ENCODE measurements around the gene MYO3B. TPM values are rescaled to one million over a fixed set of nuclear protein-coding genes. Genes with fewer than 3 reads are reported as not detected.
"Not testable (repeated sequence)": the region's sequence is repeated elsewhere in the genome, so short reads cannot be mapped to it uniquely, and the experiment has no call there.

Gene MYO3B
- total RNA-seq, 1 donor, result under 0.01 TPM

DNA sequence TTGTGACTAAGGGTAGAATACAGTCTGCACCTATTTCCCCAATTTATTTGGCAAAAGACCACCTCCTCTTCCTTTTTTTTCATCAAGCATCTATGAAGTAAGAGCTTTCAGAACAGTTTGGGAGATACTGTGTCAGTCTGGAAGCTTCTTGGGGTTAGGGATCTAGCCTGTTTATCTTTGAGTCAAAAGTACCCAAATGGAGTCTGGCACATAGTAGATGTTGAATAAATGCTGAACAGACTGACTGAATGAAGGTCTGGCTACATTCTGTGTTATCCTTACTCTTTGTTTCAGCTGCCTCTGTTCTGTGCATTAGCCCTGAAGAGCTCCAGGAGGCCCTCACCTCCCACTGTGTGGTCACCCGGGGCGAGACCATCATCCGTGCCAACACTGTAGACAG is 223.2 kb downstream of the MYO3B start:
- DNase-seq (ENCODE audit: low read depth in 2 of 3, low spot score in 2 of 3), result no peak

DNA sequence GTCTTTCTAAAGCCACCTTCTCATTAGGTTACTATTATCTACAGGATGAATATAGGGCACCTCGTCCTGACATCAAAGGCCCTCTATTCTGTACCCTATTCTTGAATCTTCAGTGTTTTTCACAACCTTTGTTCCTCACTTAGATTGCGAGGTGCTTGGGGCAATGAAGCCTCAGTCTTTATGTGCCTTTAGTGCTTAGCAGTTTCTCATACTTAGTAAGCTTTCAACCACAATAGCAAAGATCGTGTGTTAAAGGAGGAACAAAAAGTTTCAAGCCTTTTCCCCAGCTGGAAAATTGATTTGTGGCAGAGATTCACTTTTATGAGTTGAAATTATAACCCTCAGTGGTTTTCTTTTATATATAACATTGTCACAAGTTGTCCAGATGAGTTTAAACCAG is 226.9 kb downstream of the MYO3B start:
- DNase-seq (ENCODE audit: low read depth in 2 of 3, low spot score in 2 of 3), result no peak

DNA sequence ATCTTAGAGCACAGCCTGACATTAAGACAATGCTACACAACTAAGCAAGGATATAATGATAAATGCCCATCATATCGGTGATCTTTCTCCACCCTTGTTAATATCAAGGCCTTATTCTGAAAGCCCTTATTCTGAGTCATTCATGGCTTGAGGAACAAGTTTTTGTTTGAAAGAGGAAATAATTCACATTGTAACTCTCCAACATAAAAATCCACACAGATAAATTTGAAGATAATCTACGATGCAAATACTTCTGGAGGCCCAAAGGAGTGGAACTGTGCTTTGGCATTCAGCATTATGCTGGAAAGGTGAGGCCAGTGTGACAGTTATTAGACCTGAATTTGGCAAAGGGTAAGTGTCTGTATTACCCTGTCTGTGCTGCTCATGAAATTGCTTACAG is 227.4 kb downstream of the MYO3B start:
- DNase-seq (ENCODE audit: low read depth in 2 of 3, low spot score in 2 of 3), result no peak

DNA sequence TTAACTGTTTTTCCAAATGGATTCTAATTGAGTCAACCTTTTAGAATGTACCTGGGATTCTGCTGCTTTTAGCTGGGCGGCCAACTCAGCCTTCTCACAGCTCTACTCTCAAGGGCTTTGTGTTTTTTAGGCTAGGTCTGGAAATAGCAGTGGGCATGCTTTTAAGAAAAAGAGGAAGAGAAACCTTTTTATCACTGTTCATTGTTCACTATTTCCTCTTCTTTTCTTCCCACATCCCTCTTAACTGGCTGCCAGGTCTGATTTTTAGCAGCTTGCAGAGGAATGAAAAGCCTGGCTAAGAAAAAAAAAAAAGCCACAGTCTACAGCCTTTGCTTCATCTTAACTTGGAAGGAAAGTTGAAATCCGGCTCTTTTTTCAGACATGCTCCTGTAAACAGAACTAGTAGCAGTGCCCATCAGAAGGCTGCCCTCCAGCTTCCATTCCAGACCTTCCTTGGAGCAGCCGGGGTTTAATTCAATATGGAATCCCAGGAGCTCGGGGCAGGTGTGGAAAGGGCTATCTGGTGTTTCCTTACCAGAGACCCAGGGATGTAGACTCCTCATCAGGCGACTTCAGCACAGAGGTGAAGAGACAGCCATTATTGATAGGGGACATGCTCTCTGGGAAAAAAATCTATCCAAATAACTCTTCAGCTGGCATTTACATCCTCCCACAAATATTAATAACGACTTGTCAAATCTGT is 230.7 kb downstream of the MYO3B start:
- peak in 1 of 3 donors; percentile 7 for DNase-seq (ENCODE audit: low read depth in 2 of 3, low spot score in 2 of 3)

DNA sequence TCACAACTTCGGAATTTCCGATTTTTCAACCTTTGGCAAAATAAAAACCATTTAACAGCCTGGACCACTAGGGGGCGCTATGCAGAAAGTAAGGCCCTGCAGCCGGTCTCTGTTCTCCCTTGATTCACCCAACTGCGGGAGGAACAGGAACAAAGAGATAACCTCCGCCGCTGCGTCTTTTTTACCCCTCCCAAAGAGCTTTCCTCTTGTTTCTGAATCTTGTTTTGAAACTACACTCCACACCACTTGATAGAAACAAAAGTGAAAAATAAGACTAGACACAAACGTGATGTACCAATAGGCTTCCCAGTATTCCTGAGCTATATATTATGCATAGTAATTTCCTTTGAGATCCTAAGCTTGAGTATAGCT is 231.2 kb downstream of the MYO3B start:
- DNase-seq (ENCODE audit: low read depth in 2 of 3, low spot score in 2 of 3), result peak; percentile 63 to 83 (median 73)

DNA sequence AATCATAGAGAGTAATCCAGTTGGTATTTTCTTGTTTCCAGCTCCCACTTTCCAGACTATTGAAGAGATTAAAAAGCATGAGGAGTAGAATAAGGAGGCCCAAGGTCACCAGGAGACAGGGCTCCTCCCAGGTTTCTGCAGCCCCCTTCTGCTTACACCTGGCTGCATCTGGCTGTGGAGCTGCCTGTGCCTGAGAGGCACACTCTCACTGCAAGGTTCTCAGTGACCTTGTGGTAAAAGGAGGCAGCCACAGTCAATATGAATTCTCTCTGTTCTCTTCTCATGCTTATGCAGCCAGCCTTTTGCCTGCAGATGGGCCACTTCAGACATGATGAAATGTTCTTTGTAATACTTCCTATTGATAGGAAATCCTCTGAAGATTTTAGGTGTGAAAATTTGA is 233.7 kb downstream of the MYO3B start:
- no peak for DNase-seq (ENCODE audit: low read depth in 2 of 3, low spot score in 2 of 3)

DNA sequence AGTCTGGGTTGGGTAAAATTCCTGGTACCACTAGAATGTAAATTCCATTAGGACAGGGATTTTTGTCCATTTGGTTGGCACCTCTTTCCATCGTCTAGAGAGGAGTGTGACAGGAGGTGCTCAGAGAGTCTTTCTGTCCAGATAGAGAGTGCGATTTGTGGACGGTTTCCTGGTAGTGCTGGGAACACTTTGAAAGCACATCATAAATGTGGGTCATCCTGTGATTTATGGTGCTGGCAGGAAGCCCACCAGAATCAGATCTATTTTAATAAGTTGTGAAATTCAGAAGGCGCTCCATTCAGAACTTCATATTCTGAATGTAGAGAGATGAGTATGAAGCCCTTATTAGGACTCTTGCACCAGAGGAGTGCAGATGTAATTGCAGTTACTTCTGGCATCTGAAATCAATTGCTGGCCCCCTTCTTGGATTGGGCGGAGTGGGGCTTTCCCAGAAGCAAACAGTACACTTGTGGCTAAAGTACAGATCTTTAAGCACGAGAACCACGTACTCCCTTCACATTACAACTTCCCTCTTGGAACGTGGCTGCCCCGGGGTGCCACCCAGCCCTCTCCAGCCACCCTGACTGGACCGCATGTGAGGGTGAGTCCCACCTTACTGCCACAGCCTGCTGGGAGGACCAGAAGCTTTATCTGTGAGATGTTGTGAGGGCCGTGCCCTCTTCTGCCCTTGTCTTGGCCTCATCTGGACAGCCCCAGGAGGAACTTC is 243.2 kb downstream of the MYO3B start:
- no peak for DNase-seq (ENCODE audit: low read depth in 2 of 3, low spot score in 2 of 3)

DNA sequence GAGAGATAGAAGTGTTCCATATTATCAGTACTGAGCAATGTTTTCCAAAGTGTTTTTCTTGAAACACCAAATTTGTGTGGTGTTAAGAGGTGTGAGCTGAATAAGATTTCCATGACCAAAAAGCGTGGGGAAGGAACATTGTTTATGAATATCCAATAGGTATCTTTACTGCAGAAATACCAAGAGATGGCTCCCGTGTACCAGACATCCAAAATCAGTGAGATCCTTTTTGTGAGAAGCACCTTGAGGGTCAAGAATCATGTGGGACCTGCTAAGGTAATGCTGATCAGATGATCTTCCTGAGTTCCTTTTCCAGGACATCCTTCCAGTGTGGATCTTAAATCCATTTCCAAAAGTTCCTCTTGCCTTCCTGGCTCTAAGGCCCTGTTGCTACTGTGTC is 246.0 kb downstream of the MYO3B start:
- no peak for DNase-seq (ENCODE audit: low read depth in 2 of 3, low spot score in 2 of 3)

DNA sequence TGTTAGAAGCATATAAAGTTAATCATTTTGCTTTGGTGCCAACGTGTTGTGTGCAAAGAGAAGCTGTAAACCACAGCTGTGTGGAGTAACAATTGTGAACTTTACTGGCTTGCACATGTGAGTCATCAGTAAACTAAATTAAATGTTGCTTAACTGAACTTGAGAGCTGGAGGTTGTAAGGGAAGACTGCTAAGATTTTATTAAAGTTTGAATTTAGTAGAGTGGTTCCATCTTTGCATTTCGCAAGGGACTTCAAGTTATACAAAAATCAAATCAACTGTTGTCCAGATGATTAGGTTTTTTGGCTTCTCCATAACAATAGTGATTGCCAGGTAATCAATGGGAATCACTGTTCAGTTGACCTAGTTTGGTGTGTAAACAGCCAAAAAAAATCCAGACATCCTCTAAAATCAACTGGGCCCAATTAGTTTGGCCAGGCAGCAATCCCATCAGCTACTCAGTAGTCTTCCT is 247.4 kb downstream of the MYO3B start:
- DNase-seq (ENCODE audit: low read depth in 2 of 3, low spot score in 2 of 3), result no peak

DNA sequence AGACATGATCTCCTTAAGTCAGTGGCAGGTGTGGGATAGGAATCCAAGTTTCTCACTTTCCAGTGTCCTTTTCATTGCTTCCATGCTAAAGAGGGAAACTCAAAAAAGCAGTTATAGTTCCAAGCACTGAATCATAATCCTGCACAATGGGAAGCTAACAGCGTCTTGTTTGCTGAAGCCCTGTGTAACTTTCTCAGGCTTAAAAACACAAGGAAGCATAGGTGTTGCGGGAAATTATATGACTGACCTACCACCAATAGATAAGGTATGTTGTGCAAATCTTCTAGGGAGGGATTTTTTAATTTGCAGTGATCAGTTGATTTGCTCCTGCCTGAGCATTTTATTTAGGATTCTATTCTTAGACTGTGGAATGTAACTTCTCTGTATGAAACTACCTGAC is 250.9 kb downstream of the MYO3B start:
- no peak for DNase-seq (ENCODE audit: low read depth in 2 of 3, low spot score in 2 of 3)

DNA sequence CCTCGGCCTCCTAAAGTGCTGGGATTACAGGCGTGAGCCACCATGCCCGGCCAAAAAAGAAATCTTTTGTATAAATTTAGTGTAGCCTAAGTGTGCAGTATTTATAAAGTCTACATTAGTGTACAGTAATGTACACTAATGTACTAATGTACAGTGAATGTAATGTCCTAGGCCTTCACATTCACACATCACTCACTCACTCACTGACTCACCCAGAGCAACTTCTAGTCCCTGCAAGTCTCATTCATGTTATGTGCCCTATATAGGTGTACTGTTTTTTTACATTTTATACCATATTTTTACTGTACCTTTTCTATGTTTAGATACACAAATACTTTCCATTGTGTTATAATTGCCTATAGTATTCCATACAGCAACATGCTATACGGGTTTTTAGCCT is 254.9 kb downstream of the MYO3B start:
- no peak for DNase-seq (ENCODE audit: low read depth in 2 of 3, low spot score in 2 of 3)

DNA sequence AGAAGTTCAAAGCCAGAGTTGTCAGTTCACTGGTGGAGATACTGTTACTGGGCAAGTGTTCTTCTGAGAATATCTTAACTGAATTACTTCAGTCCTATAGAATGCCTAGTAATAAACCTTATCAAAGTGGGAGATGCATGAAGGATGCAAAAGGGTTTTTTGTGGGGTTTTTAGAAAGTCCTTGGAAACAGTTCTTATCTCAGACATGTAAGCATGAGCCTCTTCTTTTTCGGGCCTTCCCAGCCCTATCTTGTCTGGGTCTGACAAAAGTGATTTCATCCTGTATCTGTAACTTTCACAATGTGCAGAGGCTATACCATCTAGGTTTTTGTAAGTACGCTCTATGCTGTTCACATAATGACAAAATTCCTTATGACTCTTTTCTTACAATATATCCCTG is 255.5 kb downstream of the MYO3B start:
- DNase-seq (ENCODE audit: low read depth in 2 of 3, low spot score in 2 of 3), result no peak

DNA sequence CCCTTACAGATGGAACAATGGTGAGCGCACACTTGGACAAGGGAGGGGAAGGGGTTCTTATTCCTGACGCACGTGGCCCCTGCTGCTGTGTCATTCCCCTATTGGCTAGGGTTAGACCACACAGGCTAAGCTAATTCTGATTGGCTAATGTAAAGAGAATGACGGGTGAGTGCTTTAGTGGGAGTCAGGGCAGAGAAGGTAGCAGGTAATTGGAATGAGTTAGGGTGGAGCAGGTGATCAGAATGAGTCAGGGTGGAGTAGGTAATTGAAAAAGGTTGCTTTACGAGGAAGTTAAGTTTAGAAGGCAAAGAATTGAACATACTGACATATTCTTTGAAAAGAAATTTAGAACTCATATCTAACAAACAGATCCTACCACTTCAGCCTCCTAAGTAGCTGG is 256.4 kb downstream of the MYO3B start:
- not testable (repeated sequence) for DNase-seq (ENCODE audit: low read depth in 2 of 3, low spot score in 2 of 3)

DNA sequence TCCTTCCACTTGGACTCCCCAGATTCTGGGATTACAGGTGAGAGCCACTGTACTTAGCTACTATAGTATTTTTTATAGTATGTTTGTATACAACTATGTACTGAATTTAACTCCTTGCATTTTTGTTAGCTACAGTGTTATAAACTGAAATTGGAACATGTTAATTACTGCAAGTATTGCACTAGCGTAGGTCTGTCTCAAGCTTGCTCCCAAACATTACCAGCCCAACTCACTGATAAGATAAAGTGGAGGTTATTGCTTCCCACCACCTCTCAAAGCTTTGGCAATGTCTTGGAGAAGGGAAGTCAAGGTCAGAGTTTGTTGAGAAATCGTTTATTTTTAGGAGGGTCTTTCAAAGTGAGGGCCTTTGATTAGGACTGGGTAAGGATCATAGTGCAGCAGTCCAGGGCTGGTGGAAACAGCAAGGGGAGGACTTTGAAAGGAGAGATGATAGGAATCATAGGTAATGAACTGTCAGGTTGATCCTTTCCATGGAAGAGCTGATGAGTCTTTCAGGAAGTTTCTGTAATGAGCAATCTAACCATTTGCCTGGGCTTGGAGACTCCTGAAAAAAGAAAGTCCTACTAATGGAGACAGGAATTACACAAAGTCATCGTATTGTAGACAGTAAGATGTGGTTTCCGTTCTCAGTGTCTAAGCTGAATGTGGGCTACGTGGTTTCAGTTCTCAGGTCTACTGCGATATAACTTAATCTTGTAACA is 257.1 kb downstream of the MYO3B start:
- peak in 2 of 3 donors; percentile 5 to 28 for DNase-seq (ENCODE audit: low read depth in 2 of 3, low spot score in 2 of 3)

DNA sequence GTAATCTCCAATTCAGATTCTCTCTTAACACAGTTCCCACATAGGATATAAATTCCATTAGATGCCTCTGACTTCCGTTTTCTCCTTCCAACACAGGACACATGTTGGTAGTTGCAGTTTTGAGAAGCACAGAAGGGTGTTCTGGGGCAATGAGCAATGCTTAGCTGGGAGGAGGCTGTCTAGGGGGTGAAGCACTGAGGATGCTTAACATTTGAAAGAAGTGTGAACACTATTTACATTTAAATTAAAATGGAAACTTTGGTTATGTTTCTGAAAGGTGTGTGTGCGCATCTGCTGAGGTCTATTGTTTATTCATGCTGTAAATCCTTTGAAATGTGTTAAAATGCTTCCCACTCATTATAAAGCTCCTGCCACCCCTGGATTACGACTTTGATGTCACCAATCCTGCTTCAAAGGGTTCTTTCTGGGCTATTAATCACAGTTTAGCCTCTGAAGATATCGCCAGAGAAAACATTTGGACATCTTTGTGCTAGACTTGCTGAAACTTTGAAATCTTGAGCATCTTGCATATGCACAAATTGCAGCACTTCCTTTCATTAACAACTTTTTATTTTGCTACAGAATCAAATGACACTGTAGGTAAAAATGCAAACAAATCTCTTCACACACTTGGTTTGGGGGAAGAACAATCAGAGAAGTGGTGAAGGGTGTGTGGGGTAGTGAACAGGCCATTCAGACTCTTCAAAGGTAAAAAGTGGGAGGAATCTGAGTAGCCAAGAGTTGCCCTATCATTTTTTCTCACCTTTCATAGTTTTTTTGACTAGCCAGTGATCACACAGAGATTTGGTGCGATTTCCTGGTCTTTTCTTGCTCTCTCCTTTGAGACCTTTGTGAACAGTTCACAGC is 258.4 kb downstream of the MYO3B start:
- DNase-seq (ENCODE audit: low read depth in 2 of 3, low spot score in 2 of 3), result no peak

DNA sequence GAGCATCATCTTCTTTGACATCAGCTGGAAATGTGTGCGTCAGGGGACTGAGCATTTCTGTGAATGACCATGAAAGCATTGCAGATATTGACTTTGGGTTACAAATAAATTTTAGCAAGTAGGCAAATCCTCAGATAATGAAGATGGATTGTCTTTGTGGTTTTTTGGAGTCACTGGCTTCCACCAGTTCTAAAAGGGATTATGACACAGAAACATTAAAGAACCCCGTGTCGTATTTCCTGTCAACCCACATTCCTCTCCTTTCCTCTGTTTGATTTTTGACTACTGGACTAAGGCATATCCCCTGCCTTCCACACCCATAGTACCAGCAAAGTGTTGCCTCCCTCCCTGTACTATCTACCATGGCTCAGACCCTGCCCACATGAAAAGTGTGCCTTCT is 268.1 kb downstream of the MYO3B start:
- DNase-seq (ENCODE audit: low read depth in 2 of 3, low spot score in 2 of 3), result no peak

DNA sequence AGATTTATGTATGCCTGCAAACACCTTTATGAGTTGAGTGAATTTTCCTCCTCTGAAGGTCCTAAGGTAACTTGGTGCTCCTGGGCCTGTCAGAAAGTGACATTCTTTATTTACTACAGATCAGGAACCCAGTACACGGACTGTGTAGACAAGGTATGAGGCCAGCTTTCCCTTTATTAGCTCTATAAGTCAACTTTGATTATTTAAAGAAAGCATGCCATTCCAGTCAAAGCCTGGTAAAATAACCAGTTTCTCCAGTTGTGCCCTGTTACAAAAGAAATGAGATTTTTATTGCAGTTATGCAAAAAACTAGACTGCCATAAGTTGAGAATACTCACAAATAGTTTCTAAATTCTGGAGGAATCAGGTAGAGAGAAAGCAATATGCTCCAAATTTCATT is 271.1 kb downstream of the MYO3B start:
- DNase-seq (ENCODE audit: low read depth in 2 of 3, low spot score in 2 of 3), result no peak

DNA sequence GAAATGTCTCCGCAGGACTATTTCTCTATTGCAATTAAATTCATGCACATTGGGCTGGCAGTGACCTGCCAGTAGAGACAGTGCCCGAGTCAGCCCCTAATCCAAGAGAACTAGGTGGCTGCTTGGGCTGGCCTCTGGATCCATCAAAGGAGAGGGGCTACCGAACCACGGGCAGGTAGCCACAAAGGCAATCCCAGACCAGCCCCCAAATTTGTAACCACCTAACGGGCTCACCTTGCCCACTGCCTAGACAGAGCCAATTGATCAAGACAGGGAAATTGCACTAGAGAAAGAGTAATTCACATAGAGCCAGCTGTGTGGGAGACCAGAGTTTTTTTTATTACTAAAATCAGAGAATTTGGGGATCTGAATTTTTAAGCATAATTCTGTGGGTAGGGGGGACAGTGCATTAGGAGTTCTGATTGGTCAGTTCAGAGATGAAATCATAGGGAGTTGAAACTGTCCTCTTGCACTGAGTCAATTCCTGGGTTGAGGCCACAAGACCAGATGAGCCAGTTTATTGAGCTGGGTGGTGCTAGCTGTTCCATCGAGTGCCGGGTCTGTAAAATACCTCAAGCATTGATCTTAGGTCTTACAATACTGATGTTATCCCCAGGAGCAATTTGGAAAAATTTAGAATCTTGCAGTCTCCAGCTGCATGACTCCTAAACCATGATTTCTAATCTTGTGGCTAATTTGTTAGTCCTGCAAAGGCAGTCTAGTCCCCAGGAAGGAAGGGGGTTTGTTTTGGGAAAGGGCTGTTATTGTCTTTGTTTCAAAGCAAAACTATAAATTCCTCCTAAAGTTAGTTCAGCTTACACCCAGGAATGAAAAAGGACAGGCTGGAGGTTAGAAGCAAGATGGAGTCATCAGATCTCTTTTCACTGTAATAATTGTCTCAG is 276.8 kb downstream of the MYO3B start:
- DNase-seq (ENCODE audit: low read depth in 2 of 3, low spot score in 2 of 3), result no peak

DNA sequence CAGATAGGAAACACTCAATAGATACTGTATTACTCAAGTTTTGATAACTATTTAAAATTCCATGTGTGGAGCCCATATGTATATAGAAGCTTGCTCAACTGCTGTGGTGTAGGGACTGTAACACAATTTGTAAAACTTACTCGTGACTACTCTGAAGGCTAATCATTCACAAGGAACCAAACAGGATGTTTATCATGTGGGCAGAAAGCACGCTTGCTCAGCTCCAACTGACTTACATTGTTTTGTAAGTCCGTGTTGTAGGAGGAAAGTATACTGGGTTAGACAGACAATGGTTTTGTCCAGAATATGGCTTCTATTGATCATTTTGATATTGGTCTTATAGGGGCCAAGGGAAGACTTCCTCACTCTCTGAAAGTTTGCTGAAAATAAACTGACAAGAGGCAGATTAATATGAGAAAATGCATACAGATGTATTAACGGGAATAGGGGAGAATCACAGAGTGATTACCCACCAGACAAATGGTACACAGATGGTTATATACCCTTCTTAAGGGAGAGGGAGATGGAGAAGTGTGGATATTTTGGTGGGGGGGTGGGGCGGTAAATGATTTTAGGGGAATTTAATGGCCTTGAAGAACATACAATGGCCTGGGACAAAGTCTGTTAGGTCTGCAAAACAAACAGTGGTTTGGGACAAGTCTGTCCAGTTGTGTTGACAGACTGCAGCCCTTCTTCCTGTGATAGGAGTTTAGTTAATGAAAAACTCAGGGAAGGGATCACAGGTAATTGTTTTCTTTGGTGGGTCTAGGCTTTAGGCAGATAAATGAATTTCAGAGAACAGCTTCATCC is 277.9 kb downstream of the MYO3B start:
- DNase-seq (ENCODE audit: low read depth in 2 of 3, low spot score in 2 of 3), result no peak
